ENCODE results near the gene P3R3URF. TPM values are rescaled to one million over a fixed set of nuclear protein-coding genes. Genes with fewer than 3 reads are reported as not detected.

Gene P3R3URF
- total and polyA plus RNA-seq, 9 of the 15 experiments (the other 6 are each of a cell fraction or from before 2014, with no cell fraction given): not detected

DNA sequence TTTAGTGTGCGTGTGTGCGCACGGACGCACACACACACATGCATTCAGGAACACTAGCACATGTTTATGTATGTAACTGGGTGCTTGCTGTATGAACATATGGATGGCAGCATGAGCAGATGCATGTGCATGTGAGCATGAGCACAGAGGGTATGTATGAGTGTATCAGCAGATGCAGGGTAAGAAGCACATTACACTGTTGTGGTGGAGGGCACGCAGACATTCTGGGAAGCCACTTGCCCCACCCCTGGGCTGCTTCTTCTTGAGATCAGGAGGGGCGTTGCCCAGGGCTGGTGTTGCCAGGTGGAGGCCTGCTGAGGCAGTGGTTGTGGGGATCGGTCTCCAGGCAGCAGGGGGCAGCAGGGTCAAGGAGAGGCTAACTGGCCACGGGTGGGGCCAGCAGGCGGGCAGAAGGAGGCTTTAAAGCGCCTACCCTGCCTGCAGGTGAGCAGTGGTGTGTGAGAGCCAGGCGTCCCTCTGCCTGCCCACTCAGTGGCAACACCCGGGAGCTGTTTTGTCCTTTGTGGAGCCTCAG, 3.9 kb upstream of the P3R3URF start (continued):
- TF ChIP-seq, protein P1, sequence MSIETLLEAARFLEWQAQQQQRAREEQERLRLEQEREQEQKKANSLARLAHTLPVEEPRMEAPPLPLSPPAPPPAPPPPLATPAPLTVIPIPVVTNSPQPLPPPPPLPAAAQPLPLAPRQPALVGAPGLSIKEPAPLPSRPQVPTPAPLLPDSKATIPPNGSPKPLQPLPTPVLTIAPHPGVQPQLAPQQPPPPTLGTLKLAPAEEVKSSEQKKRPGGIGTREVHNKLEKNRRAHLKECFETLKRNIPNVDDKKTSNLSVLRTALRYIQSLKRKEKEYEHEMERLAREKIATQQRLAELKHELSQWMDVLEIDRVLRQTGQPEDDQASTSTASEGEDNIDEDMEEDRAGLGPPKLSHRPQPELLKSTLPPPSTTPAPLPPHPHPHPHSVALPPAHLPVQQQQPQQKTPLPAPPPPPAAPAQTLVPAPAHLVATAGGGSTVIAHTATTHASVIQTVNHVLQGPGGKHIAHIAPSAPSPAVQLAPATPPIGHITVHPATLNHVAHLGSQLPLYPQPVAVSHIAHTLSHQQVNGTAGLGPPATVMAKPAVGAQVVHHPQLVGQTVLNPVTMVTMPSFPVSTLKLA (conservative IDR thresholded peaks at IDR 0.05): 0 out of 4 replicates have a peak, but pooled peaks of 1 of the 2 experiments have one; percentile 11
- TF ChIP-seq IFI16 (CRISPR knock-in tag; IDR thresholded peaks at IDR 0.05): no peak
- TF ChIP-seq FOXP1 (CRISPR knock-in tag; IDR thresholded peaks at IDR 0.05): no peak
- no peak for TF ChIP-seq ZNF717 (CRISPR knock-in tag; IDR thresholded peaks at IDR 0.05)
- no peak for TF ChIP-seq HMG20A (CRISPR knock-in tag; conservative IDR thresholded peaks at IDR 0.05)
- no peak for TF ChIP-seq NFIC (IDR thresholded peaks at IDR 0.05)
- TF ChIP-seq ZNF644 (tag; IDR thresholded peaks at IDR 0.05; ENCODE audit: low read depth): no peak
- TF ChIP-seq ZBTB8A (IDR thresholded peaks at IDR 0.05; ENCODE audit: partially characterized antibody): no peak
- peak; percentile 49; the same call in 1 of the 2 replicates for TF ChIP-seq KLF13 (tag; IDR thresholded peaks at IDR 0.05; ENCODE audit: borderline replicate concordance, low read depth)
- TF ChIP-seq ARID2 (IDR thresholded peaks at IDR 0.05): 0 out of 2 replicates have a peak, but pooled peaks have one; percentile 26
- TF ChIP-seq HNRNPK (IDR thresholded peaks at IDR 0.05; ENCODE audit: low read depth, low read length, poor library complexity, severe bottlenecking): no peak
- no peak for TF ChIP-seq NR2C2 (CRISPR knock-in tag; IDR thresholded peaks at IDR 0.05)
- no peak for TF ChIP-seq NR2C2 (tag; IDR thresholded peaks at IDR 0.05)
- no peak for TF ChIP-seq NCOA1 (IDR thresholded peaks at IDR 0.05; ENCODE audit: low read depth)
- no peak for TF ChIP-seq XRCC5 (IDR thresholded peaks at IDR 0.05; ENCODE audit: low read depth, low read length)
- TF ChIP-seq RBM34 (IDR thresholded peaks at IDR 0.05; ENCODE audit: borderline replicate concordance, insufficient read depth, low read length): no peak
- no peak; the same call in 1 of the 2 replicates for TF ChIP-seq CTBP1 (IDR thresholded peaks at IDR 0.05; ENCODE audit: borderline replicate concordance)
- TF ChIP-seq NR4A1 (CRISPR knock-in tag; IDR thresholded peaks at IDR 0.05): no peak
- no peak for TF ChIP-seq NR4A1 (tag; IDR thresholded peaks at IDR 0.05)
- no peak for TF ChIP-seq ZNF830 (CRISPR knock-in tag; IDR thresholded peaks at IDR 0.05)
- TF ChIP-seq GTF2A2 (tag; IDR thresholded peaks at IDR 0.05): no peak
- no peak for TF ChIP-seq FOXM1 (IDR thresholded peaks at IDR 0.05; ENCODE audit: low read depth)
- TF ChIP-seq FOXM1 (CRISPR knock-in tag; IDR thresholded peaks at IDR 0.05; ENCODE audit: low read depth): no peak
- no peak for TF ChIP-seq ZNF584 (CRISPR knock-in tag; IDR thresholded peaks at IDR 0.05; ENCODE audit: low read depth)
- TF ChIP-seq, protein P2, sequence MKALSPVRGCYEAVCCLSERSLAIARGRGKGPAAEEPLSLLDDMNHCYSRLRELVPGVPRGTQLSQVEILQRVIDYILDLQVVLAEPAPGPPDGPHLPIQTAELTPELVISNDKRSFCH (CRISPR knock-in tag; IDR thresholded peaks at IDR 0.05): no peak
- TF ChIP-seq, protein P2 (tag; IDR thresholded peaks at IDR 0.05): no peak
- no peak for TF ChIP-seq NCOA2 (IDR thresholded peaks at IDR 0.05; ENCODE audit: partially characterized antibody in 2 of 2)
- TF ChIP-seq ZNF174 (CRISPR knock-in tag; IDR thresholded peaks at IDR 0.05): no peak
- no peak for TF ChIP-seq POLR2A (conservative IDR thresholded peaks at IDR 0.05)
- no peak for TF ChIP-seq FOXA3 (CRISPR knock-in tag; conservative IDR thresholded peaks at IDR 0.05 in 1 of 2, IDR thresholded peaks at IDR 0.05 in 1 of 2)
- no peak for TF ChIP-seq HDAC3 (IDR thresholded peaks at IDR 0.05; ENCODE audit: borderline replicate concordance, partially characterized antibody)
- no peak for TF ChIP-seq SRF (CRISPR knock-in tag; IDR thresholded peaks at IDR 0.05)
